ENCODE data around the gene SPIRE1. TPM values are rescaled to one million over a fixed set of nuclear protein-coding genes. Genes with fewer than 3 reads are reported as not detected.

The SPIRE1 gene
- total RNA-seq, 1 donor from 2014 or later, result 49.2 TPM

- no peak for TF ChIP-seq CTCF (IDR thresholded peaks at IDR 0.05; ENCODE audit: insufficient read depth, low read length, poor library complexity, severe bottlenecking)
- H3K36me3 ChIP-seq (ENCODE audit: control insufficient read depth, insufficient read depth, low read length), result no peaks in the 10 kb centered on the region
- DNase-seq (ENCODE audit: low read depth), result no peak
Measured at GRCh38 chr18:12464731-12465130, 193.2 kb downstream of the SPIRE1 start.

GRCh38 chr18:12463191-12463590, 194.7 kb downstream of the SPIRE1 start:
- Histone ChIP-seq H3K27me3 (ENCODE audit: control insufficient read depth, insufficient read depth, low read length) (no peaks in the 10 kb centered on the region), H3K4me3 (ENCODE audit: low read depth, low read length) (no peak overlapping the region), H3K36me3 (ENCODE audit: control insufficient read depth, insufficient read depth, low read length) (no peaks in the 10 kb centered on the region)
- no peak for TF ChIP-seq CTCF (IDR thresholded peaks at IDR 0.05; ENCODE audit: insufficient read depth, low read length, poor library complexity, severe bottlenecking)
- no peak for DNase-seq (ENCODE audit: low read depth)

More at GRCh38 chr18:12464731-12465130, 193.2 kb downstream of the SPIRE1 start:
- H3K4me3 ChIP-seq (ENCODE audit: low read depth, low read length), result no peak overlapping the region
- no peaks in the 10 kb centered on the region for H3K27me3 ChIP-seq (ENCODE audit: control insufficient read depth, insufficient read depth, low read length)

GRCh38 chr18:12462242-12462641, 195.7 kb downstream of the SPIRE1 start:
- Histone ChIP-seq H3K4me3 (ENCODE audit: low read depth, low read length) (no peak overlapping the region), H3K36me3 (ENCODE audit: control insufficient read depth, insufficient read depth, low read length) (no peaks in the 10 kb centered on the region), H3K27me3 (ENCODE audit: control insufficient read depth, insufficient read depth, low read length) (no peaks in the 10 kb centered on the region)
- no peak for DNase-seq (ENCODE audit: low read depth)
- TF ChIP-seq CTCF (IDR thresholded peaks at IDR 0.05; ENCODE audit: insufficient read depth, low read length, poor library complexity, severe bottlenecking), result no peak

GRCh38 chr18:12461326-12461725, 196.6 kb downstream of the SPIRE1 start:
- H3K36me3 ChIP-seq (ENCODE audit: control insufficient read depth, insufficient read depth, low read length), result no peaks in the 10 kb centered on the region
- H3K27me3 ChIP-seq (ENCODE audit: control insufficient read depth, insufficient read depth, low read length), result no peaks in the 10 kb centered on the region

GRCh38 chr18:12460874-12461273, 197.0 kb downstream of the SPIRE1 start:
- Histone ChIP-seq H3K4me3 (ENCODE audit: low read depth, low read length) (no peak overlapping the region), H3K36me3 (ENCODE audit: control insufficient read depth, insufficient read depth, low read length) (no peaks in the 10 kb centered on the region), H3K27me3 (ENCODE audit: control insufficient read depth, insufficient read depth, low read length) (no peaks in the 10 kb centered on the region)
- no peak for TF ChIP-seq CTCF (IDR thresholded peaks at IDR 0.05; ENCODE audit: insufficient read depth, low read length, poor library complexity, severe bottlenecking)
- DNase-seq (ENCODE audit: low read depth), result no peak

More at GRCh38 chr18:12461326-12461725, 196.6 kb downstream of the SPIRE1 start:
- H3K4me3 ChIP-seq (ENCODE audit: low read depth, low read length), result no peak overlapping the region
- no peak for TF ChIP-seq CTCF (IDR thresholded peaks at IDR 0.05; ENCODE audit: insufficient read depth, low read length, poor library complexity, severe bottlenecking)
- DNase-seq (ENCODE audit: low read depth), result no peak

GRCh38 chr18:12458771-12459170, 199.1 kb downstream of the SPIRE1 start:
- no peak for TF ChIP-seq CTCF (IDR thresholded peaks at IDR 0.05; ENCODE audit: insufficient read depth, low read length, poor library complexity, severe bottlenecking)
- H3K36me3 ChIP-seq (ENCODE audit: control insufficient read depth, insufficient read depth, low read length), result no peaks in the 10 kb centered on the region

More at GRCh38 chr18:12458771-12459170, 199.1 kb downstream of the SPIRE1 start:
- Histone ChIP-seq H3K27me3 (ENCODE audit: control insufficient read depth, insufficient read depth, low read length) (no peaks in the 10 kb centered on the region), H3K4me3 (ENCODE audit: low read depth, low read length) (no peak overlapping the region)
- no peak for DNase-seq (ENCODE audit: low read depth)
